PC-9 (cell line): ENCODE data around the gene TTLL5. TPM values are rescaled to one million over a fixed set of nuclear protein-coding genes. Genes with fewer than 3 reads are reported as not detected.

Experiments used
- BruUV-seq: library from RNA; stranded (reverse); fragments of 400-500 nt; replicated peaks from 2 replicates; lab custom pipeline; 2021; lab: Mats Ljungman, UMichigan
- CTCF ChIA-PET: fragments of 300-600 bp; sonication (Branson Sonifier 250); formaldehyde crosslinking; loops from one replicate; lab custom pipeline; 2022; ENCODE audit warnings: antibody characterized with exemption; lab: Charles Lee
- POLR2A ChIA-PET: fragments of 300-600 bp; sonication (Branson Sonifier 250); formaldehyde crosslinking; loops from one replicate; lab custom pipeline; 2022; ENCODE audit warnings: antibody characterized with exemption; ENCODE audit not compliant: unreplicated experiment; lab: Charles Lee
- DNase-seq, 2 experiments: peaks; one replicate each; pipeline versions ENCODE4 v3.0.0 to v3.0.0-alpha.2; 2015 to 2022; ENCODE audit warnings: mixed read lengths in 1 of 2
- H2AFZ ChIP-seq: fragments of 200-600 bp; sonication (generic); 2 replicates; pipeline ENCODE4 v1.8.1; 2017; ENCODE audit warnings: antibody characterized with exemption
- H3F3A ChIP-seq: fragments of 200-600 bp; sonication (generic); 2 replicates; pipeline ENCODE4 v1.8.1; 2017; ENCODE audit warnings: antibody characterized with exemption, mild to moderate bottlenecking, low read depth; ENCODE audit not compliant: insufficient read depth
- H3K27ac ChIP-seq: fragments of 200-600 bp; sonication (generic); 2 replicates; pipeline ENCODE4 v1.6.1; 2016; ENCODE audit warnings: mixed run types
- H3K27me3 ChIP-seq: fragments of 200-600 bp; sonication (generic); 2 replicates; pipeline ENCODE4 v1.6.1; 2016; ENCODE audit warnings: low read depth, mixed run types; ENCODE audit not compliant: insufficient read depth
- H3K36me3 ChIP-seq: fragments of 200-600 bp; sonication (generic); 2 replicates; pipeline ENCODE4 v1.6.1; 2016; ENCODE audit warnings: low read depth, mixed run types
- H3K4me1 ChIP-seq: fragments of 200-600 bp; sonication (generic); replicated peaks from 2 replicates; pipeline ENCODE4 v1.6.1; 2016; ENCODE audit warnings: mixed run types; ENCODE audit not compliant: insufficient read depth
- H3K4me2 ChIP-seq: fragments of 200-600 bp; sonication (generic); 2 replicates; pipeline ENCODE4 v1.6.1; 2017; ENCODE audit warnings: mixed run types
- H3K4me3 ChIP-seq: fragments of 200-600 bp; sonication (generic); 2 replicates; pipeline ENCODE4 v1.6.1; 2016; ENCODE audit warnings: mixed run types
- H3K79me2 ChIP-seq: fragments of 200-600 bp; sonication (generic); 2 replicates; pipeline ENCODE4 v1.6.1; 2017; ENCODE audit warnings: low read depth, mixed run types
- H3K9me2 ChIP-seq: fragments of 200-600 bp; sonication (generic); 2 replicates; pipeline ENCODE4 v1.8.1; 2017; ENCODE audit warnings: mild to moderate bottlenecking; ENCODE audit not compliant: insufficient read depth
- H3K9me3 ChIP-seq: fragments of 200-600 bp; sonication (generic); 2 replicates; pipeline ENCODE4 v1.8.1; 2016; ENCODE audit warnings: low read depth; ENCODE audit not compliant: insufficient read depth
- H4K20me1 ChIP-seq: fragments of 200-600 bp; sonication (generic); 2 replicates; pipeline ENCODE4 v1.8.1; 2017; ENCODE audit not compliant: insufficient read depth
- EZH2 ChIP-seq: fragments of 200-600 bp; sonication (generic); IDR thresholded peaks from 2 replicates; pipeline ENCODE4 v1.8.0; 2017; ENCODE audit warnings: antibody characterized with exemption, low read depth
- intact Hi-C: fragments of 100-400 bp; cut with micrococcal nuclease; formaldehyde crosslinking; loops from one replicate; pipeline ENCODE4 v1.10.0; 2022; ENCODE audit not compliant: unreplicated experiment
- total RNA-seq: library from RNA; stranded (reverse); gene quantifications from 2 replicates; pipeline ENCODE4 v1.2.3, GENCODE V29; 2021
- TF ChIP-seq, protein P1 (sequence below): fragments of 200-600 bp; sonication (generic); conservative IDR thresholded peaks from 2 replicates; pipeline ENCODE4 v1.6.1; 2017; ENCODE audit warnings: mixed run types, antibody characterized with exemption, mild to moderate bottlenecking, moderate library complexity

TTLL5 gene
- total RNA-seq, 1 experiment from 2014 or later: 75.3 TPM

DNA sequence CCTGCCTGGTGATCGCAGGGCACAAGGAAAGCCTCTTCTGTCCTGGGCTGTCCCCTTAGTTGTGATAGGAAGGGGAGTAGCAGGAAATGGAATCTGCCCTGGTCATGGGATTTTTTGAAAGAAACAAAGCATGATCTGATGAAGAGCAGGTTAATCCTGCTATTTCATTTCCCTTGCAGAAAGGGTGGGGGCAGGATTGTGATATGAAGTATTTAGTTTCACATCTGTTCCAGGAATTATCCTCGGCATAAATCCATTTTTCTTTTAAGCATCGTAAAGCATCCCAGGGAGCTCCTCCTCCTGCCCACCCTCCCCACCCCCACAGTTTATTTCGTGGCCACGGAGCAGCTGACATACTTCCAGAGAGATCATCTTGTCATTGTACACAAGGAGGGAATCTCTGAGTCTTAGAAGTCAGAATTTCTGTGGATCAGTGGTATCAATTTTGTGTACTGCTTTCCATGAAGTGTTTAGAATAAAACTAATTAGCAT, 267.7 kb downstream of the TTLL5 start:
- intact Hi-C loops: no loop called here
- ChIA-PET POLR2A (interaction anchor here (0.6 to 0.7 kb wide), 2 partner anchors 57 to 926 kb away, joined by 3 to 4 read pairs; partner anchors contain the start of gene EIF2B2), CTCF (interaction anchor here (0.8 to 1.2 kb wide), 2 partner anchors 22 to 458 kb away, joined by 3 to 7 read pairs; no protein-coding TSS in a partner anchor)
- H4K20me1 ChIP-seq: no peaks in the 10 kb centered on the region
- H3K4me3 ChIP-seq: no peak overlapping the region
- TF ChIP-seq, protein P1, sequence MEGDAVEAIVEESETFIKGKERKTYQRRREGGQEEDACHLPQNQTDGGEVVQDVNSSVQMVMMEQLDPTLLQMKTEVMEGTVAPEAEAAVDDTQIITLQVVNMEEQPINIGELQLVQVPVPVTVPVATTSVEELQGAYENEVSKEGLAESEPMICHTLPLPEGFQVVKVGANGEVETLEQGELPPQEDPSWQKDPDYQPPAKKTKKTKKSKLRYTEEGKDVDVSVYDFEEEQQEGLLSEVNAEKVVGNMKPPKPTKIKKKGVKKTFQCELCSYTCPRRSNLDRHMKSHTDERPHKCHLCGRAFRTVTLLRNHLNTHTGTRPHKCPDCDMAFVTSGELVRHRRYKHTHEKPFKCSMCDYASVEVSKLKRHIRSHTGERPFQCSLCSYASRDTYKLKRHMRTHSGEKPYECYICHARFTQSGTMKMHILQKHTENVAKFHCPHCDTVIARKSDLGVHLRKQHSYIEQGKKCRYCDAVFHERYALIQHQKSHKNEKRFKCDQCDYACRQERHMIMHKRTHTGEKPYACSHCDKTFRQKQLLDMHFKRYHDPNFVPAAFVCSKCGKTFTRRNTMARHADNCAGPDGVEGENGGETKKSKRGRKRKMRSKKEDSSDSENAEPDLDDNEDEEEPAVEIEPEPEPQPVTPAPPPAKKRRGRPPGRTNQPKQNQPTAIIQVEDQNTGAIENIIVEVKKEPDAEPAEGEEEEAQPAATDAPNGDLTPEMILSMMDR: no peak
- TF ChIP-seq EZH2: no peak
- H3K9me3 ChIP-seq: no peaks in the 10 kb centered on the region
- H3K9me2 ChIP-seq: no peaks in the 10 kb centered on the region
- no peaks in the 10 kb centered on the region for H3K79me2 ChIP-seq
- H3K4me1 ChIP-seq: no peaks in the 10 kb centered on the region
- 0 out of 2 replicates have a peak, but pooled peaks cover 3% of the 10 kb centered on the region for H3K36me3 ChIP-seq
- no peak overlapping the region for H3K27ac ChIP-seq
- BruUV-seq: no TSS peak
- no peaks in the 10 kb centered on the region for H3F3A ChIP-seq
- no peak for DNase-seq
- H2AFZ ChIP-seq: no peak overlapping the region
- H3K27me3 ChIP-seq: no peaks in the 10 kb centered on the region
- no peak overlapping the region for H3K4me2 ChIP-seq

DNA sequence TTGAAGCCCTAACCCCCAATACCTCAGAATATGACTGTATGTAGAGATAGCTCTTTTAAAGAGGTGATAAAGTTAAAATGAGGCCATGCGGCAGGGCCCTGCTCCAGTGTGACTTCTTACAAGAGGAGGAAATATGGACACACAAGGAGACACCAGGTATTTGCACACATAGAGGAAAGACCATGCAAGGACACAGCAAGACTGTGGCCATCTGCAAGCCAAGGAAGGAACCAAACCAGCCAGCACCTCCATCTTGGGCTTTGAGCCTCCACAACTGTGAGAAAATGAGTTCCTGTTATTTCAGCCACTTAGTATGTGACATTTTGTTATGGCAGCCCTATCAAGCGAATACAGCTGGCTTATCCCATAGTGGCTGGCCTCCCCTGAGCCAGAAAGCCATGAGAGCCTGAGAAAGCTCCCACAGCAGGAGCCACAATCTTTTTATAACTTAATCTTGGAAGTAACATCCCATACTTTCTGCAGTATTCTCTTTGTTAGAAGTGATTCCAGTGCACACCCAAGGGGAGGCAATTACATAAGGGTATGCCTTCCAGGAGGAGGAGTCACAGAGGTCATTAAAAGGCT, 272.8 kb downstream of the TTLL5 start:
- Histone ChIP-seq H3K36me3 (0 out of 2 replicates have a peak, but pooled peaks cover 3% of the 10 kb centered on the region), H2AFZ (no peak overlapping the region), H3K27me3 (no peaks in the 10 kb centered on the region), H3K4me3 (no peak overlapping the region), H3K9me2 (no peaks in the 10 kb centered on the region), H4K20me1 (no peaks in the 10 kb centered on the region), H3F3A (no peaks in the 10 kb centered on the region), H3K79me2 (no peaks in the 10 kb centered on the region), H3K4me2 (no peak overlapping the region), H3K27ac (no peak overlapping the region), H3K4me1 (no peaks in the 10 kb centered on the region), H3K9me3 (no peaks in the 10 kb centered on the region)
- TF ChIP-seq, protein P1: no peak
- no peak for TF ChIP-seq EZH2
- ChIA-PET POLR2A (interaction anchor here (0.5 kb wide), 1 partner anchor 8 kb away, joined by 35 read pairs; no protein-coding TSS in a partner anchor), CTCF (no interaction called here)
- DNase-seq: no peak
- no TSS peak for BruUV-seq
- intact Hi-C loops: no loop called here

DNA sequence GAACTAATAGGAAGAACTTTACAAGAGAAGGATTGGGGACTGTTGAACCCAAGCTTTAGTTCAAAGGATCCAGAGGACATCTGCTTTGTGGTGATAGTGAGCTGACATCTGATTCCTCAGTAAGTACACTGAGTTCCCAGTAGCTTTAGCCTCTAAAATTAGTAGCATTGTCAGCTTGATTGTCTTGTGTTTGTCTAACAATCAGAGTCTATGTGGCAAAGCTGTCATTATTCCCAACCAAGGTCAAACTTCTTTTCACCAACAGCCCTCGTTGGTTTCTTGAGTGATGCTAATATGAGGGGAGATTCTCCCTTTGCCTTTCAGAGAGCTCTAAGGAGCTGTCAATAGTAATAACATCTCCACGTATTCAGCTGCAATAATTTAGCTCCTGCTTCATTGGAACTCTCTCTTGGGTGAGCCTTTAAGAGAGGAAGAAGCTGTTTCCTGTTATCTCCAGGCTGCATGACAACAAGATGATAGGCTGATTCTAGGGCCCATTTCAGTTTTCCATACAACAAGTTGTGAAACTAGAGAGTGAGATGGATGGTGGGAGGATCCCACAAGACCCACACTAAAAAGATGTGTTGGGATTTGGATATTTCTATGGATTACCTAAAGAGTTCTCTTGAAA, 274.1 kb downstream of the TTLL5 start:
- 0 out of 2 replicates have a peak, but pooled peaks cover 2% of the 10 kb centered on the region for H3K36me3 ChIP-seq
- no peak for TF ChIP-seq EZH2
- TF ChIP-seq, protein P1: no peak
- intact Hi-C loops: no loop called here
- H3K79me2 ChIP-seq: no peaks in the 10 kb centered on the region
- ChIA-PET CTCF (interaction anchor here (0.7 kb wide), 1 partner anchor 29 kb away, joined by 3 read pairs; no protein-coding TSS in a partner anchor), POLR2A (interaction anchor here (0.6 kb wide), 1 partner anchor 16 kb away, joined by 3 read pairs; no protein-coding TSS in a partner anchor)
- no peak for DNase-seq
- H3K4me1 ChIP-seq: no peaks in the 10 kb centered on the region
- H3K9me2 ChIP-seq: no peaks in the 10 kb centered on the region
- H4K20me1 ChIP-seq: no peaks in the 10 kb centered on the region
- H2AFZ ChIP-seq: no peak overlapping the region
- no peak overlapping the region for H3K4me3 ChIP-seq
- H3K27ac ChIP-seq: no peak overlapping the region
- H3K27me3 ChIP-seq: no peaks in the 10 kb centered on the region
- H3K9me3 ChIP-seq: no peaks in the 10 kb centered on the region
- no peaks in the 10 kb centered on the region for H3F3A ChIP-seq
- no peak overlapping the region for H3K4me2 ChIP-seq
- BruUV-seq: no TSS peak
